HG03280 (cell line): ENCODE measurements around the gene MMD.
"Not testable (repeated sequence)": the region's sequence is repeated elsewhere in the genome, so short reads cannot be mapped to it uniquely, and the experiment has no call there.

Experiments
- ATAC-seq: cut with Tn5 transposase; IDR thresholded peaks from one replicate; pipeline ENCODE4 v1.9.1; 2021; ENCODE audit warnings: mild to moderate bottlenecking, moderate library complexity; ENCODE audit not compliant: unreplicated experiment

Gene MMD

GRCh38 chr17:55424893-55425540 is 3.4 kb upstream of the MMD start:
- no peak for ATAC-seq

DNA sequence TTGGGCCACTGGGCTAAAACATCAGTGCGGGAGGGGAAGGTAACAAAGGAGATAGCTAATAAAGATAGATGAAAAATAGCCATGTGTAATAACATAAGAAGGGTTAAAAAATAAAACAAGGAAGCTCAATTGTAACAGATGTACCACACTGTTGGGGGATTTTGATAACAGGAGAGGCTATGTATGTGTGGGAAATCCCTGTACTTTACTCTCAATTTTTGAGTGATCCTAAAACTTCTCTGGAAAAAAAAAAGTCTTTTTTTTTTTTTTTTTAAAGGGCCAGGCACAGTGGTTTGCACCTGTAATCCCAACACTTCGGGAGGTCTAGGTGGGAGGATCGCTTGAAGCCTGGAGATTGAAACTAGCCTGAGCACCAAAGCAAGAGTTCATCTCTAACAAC is 1.9 kb upstream of the MMD start:
- ATAC-seq, result no peak

- not testable (repeated sequence) for ATAC-seq
Measured at GRCh38 chr17:55422828-55423164, 1.2 kb upstream of the MMD start.

DNA sequence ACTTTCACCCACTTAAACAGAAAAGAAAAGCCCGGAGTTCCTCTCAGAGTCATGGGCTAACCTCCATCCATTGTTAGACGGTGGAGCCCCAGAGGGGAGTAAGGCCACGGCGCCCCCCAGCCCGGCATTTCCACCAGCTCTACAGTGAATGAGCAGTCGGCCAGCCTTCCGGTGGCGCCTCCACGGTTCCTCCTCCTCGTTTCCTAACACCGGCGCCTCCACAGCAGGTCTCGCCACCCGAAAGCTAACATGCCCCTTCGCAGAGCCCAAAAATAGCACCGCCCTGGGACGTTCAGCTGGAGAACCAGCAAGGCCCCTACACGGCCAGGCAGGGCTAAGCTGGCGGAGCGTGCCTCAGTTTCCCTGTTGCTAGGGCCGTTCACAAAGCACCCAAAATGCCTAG is 858 bp downstream of the MMD start:
- no peak for ATAC-seq

DNA sequence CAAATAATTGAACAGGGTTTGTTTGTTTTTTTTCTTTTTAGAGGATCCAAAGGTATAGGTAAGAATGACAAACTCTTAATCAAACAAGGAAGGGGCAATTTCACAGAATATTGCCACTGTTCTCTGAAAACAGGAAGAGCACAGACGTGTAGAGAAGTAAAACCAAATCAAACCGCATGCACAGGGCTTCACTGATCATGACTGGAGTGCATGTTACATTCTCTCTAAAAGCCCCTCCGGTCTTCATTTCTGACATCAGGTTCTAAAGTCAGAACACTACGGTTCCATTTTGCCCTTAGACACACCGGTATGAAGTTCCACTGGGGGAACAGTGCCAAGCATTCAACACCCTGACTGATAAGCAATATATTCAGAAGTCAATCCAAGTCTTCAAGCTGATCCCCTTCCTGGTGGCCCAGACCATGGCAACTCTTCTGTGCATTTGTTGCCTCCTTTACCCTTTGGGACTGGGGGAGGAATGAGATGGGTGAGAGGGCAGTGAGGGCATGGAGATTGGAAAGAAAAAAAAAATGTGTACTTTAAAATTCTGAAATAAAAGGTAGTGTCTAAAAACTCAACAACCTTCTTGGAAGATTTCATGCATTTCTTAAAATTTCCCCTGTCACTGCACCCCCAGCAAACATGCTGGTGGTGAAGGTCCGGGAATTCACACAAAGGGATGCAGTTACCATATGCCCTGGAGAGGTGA is 1.4 kb downstream of the MMD start:
- no peak for ATAC-seq

DNA sequence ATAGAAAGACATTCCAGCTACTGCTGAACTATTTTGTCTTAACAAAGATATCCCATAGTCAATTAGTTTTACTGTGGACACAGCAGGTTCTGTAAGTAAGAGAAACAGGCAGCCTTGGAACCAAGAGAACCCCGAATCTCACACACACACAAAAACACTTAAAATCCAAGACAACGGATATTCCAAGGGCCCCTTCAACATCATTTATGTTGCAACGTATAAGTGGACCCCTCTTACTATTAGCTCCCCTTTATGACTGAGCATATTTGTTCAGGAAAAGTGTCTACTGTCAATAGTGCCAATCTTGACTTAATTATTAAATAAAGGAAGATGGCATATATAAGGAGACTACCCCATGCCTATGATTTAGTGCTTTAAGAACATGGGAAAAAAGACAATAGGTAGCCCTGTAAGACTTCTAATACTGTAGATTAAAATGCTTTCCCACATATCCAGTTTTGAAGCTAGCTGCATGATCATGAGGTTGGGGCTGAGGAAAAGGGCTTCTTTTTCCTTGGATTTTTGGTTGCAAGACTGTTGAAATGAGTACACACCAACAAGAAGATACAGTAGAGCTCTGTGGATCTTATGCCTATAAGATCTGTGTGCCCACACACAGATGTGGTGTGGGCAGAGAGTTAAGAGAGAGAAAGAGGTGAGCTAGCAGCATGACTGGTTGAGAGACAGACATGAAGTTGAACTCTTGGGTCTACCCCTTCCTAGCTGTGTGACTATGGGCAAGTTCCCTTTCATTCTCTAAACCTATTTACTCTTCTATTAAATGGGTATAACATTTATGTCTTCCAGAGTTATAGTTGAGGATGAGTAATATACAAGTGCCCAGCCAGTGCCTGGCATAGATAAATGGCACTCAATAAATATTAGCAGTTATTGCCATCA is 3.0 kb downstream of the MMD start:
- ATAC-seq, result no peak

DNA sequence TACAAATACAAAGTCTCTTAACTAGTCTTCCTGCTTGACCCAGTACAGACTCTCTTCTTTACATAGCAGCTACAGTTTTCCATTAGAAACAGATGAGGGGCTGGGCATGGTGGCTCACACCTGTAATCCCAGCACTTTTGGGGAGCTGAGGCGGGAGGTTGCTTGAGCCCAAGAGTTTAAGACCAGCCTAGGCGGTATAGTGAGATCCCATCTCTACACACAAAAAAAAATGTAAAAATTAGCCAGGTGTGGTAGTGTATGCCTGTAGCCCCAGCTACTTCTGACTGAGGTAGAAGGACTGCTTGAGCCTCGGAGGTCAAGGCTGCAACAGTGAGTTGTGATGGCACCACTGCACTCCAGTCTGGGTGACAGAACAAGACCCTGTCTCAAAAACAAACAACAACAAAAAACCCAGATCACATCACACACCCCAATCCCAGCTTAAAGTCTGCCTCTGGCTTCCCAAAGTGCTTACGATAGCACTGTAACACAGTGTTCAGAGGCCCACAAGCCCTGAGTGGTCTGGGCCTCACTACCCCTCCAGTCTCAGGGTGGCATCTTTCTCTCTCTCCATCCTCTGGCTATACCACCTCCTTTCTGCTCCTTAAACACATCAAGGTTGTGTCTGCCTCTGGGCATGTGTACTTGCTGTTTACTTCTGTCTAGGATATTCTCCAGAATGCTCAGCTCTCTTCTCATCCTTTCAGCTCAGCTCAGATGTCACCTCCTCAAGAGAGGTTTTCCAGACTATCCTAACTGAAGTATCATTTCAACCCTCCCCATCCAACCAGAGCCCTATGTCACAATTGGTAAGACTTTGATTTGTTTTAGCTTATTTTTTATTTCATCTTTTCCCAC is 4.0 kb downstream of the MMD start:
- ATAC-seq, result no peak

DNA sequence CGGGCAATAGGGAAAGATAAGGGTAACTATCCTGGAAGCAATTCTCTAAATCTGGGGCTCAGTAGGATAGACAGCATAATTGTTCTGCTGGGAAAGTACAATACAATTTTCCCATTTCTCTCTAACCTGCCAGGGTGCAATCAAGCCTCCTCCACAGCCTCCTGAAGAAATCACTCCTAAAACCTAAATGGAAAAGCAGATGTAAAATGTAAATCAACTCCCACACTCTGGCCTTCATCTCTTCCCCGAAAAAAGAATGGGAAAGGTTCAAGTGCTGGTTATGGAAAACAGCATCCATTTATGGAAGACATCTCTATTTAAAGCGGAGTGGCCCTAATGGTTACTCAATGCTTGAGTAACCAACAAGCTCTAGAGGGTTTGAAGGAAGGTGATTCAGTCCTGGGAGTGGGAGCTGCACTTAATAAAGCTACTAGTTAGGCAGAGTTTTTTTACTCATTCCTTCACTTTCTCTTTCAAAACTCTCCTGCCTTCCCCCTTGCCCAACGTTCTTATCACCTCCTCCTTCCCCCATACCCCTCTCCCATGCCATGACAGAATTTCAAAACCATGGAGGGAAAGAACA is 5.1 kb downstream of the MMD start:
- no peak for ATAC-seq

DNA sequence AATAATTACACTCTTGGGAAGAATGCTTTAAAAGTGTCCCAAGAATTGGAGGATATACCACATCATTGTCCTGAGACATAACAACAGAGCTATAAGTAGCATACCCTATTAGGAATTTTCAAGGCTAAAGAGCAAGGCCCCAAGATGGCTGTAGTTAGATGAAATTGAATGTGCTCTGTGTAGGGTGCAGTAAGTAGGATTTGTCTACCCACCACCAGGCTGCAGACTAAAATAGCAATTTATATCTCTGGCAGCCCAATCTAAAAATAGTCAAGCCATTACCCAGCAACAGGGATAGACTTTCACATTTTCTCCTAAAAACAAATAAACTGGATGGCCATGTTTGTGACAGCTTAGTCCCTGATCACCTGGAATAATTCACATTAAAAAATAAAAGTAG is 5.6 kb downstream of the MMD start:
- ATAC-seq, result no peak

- no peak for ATAC-seq
Measured at GRCh38 chr17:55414983-55415382, 6.7 kb downstream of the MMD start.

GRCh38 chr17:55413825-55414489 is 7.7 kb downstream of the MMD start:
- ATAC-seq, result no peak

DNA sequence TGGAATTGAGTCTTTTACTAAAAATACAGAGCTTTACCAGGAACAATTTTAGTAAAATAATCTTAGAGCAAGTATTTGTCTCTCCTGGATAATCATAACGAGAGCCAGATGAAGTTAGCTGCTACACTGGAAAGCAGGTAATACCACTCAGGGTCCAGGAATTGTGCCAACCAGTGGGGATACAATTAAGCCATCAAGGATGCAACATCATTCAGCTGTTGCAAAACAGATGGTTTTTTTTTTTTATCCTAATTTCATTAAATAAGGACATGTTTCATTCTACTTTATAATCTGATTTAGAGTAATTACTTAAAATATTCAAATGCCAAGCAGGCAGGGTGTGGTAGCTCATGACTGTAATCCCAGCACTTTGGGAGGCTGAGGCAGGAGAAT is 10.2 kb downstream of the MMD start:
- ATAC-seq, result no peak

DNA sequence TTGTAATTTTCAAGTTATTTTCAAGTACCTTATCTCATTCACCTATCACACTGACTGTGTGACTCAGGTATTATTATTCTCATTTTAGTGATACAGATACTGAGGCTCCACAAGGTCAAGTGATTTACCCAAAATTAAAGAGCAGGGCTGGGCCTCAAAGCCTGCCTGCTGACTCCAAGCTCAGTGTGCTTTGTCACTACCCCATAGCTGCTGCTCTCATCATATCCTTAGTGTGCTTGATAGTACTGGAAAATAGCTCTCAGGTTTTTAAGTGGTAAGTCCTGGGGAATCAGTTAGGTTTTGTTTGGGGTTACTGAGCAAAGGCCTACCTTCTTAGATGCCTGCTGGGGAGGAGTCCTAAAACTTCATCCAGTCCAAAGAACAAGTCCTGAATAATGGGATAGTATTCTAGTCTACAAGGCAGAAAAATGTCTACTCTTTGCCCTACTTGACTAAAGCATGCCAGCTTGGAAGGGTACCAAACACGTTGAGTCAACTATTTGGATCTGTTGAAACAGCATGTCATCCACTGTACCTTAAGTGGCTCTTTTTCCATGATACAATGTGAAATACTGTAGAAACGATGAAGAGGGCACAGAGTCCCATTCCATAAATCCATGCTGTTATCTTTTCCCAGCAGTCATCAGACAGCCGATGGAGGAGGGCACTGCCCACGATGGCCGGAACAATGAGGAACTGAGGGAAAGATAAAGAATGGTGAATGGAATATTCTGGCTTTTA is 10.7 kb downstream of the MMD start:
- no peak for ATAC-seq

DNA sequence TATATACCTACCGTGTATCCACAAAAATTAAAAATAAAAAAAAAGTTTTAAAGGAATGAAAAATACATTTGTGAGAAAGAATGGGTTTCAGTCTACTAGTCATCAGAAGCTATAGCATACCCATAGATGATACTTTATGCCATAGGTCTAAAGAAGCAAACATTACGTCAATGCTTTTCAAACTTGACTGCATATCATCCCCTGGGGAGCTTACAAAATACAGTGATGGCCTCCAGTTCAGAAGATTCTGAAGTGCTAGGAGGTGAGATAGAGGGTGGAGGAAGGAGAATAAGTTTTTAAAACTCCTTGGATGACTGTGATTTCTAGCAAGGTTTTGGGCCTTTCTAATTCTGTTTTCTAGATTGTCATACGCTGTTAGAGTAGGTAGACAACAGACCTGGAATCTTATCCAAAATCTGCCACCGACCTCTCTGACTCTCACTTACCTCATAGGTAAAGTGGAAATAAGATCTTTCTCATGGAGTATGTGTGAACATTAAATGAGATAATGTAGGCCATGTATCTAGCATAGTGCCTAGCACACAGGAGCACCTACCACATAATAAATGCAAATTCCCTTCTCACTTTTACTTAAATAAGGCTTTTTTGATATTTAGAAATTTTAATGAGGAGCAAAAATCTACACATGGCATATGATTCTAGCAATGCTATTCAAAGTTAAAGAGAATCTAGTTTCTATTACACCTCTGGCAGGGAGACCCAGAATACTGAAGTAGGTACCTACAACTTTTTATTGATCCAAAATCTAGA is 12.4 kb downstream of the MMD start:
- no peak for ATAC-seq

GRCh38 chr17:55407641-55408566 is 13.7 kb downstream of the MMD start:
- ATAC-seq, result no peak

DNA sequence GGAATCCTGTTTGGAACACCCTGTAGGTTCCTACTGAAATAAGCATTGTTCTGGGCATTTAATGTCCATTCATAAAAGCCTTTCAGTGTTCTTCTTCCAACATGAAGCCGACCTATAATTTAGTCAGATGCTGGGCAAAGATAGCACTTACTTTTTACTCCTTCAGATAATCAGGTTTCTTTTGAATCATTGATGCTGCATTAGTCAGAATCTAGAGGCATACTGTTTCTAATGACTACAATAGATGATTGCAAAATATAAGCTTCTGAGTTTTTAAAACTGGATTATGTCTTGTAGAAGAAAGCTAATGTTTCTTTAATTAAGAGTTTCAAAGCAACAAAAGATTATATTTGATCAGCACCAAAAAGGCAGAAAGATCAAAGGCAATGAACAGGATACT is 16.0 kb downstream of the MMD start:
- ATAC-seq, result no peak

DNA sequence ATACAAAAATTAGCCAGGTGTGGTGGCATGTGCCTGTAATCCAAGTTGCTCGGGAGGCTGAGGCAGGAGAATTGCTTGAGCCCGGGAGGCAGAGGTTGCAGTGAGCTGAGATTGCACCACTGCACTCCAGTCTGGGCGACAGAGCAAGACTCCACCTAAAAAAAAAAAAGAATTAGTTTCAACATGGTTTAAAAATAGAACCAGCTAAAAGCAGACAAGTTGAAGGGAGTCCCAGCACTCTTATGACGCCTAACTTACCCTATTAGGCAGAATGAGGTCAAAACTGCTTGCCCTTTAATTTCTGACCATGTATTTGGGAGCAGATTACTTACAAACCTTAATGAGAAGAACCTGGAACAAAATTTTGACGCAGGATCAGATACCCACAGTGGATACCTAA is 17.4 kb downstream of the MMD start:
- ATAC-seq, result not testable (repeated sequence)

DNA sequence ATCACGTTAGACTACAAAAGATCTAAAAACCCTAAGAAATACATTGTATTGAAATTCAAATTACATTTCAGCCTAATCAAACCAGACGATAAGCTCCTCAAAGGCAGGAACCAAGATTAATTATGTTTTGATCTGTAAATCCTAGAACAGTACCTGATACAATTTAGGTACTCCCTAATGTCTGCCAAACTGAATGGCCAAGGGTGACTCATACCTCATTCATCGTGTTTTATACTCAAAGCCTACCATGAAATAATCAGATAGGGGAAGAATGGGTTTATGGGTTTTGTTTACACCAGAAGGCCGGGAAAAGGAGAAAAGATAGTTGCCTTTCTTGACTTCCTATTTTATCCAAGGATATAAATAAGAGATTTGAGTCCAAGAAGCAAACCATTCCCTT is 19.3 kb downstream of the MMD start:
- ATAC-seq, result no peak
